Embryonic facial prominence (tissue), 1 donor: ENCODE results near the gene OR14K1.
"Not testable (repeated sequence)": the region's sequence is repeated elsewhere in the genome, so short reads cannot be mapped to it uniquely, and the experiment has no call there.

Source experiments
- DNase-seq: peaks from one replicate; pipeline ENCODE4 v3.0.0-alpha.2; 2016; ENCODE audit errors: extremely low spot score

OR14K1 gene

GRCh38 chr1:247738315-247738714, at the start of gene OR14K1:
Gene OR14K1 (plus strand): TSS chr1:247738615. CDS start chr1:247738615, 0 bp downstream.
- no peak for DNase-seq

DNA sequence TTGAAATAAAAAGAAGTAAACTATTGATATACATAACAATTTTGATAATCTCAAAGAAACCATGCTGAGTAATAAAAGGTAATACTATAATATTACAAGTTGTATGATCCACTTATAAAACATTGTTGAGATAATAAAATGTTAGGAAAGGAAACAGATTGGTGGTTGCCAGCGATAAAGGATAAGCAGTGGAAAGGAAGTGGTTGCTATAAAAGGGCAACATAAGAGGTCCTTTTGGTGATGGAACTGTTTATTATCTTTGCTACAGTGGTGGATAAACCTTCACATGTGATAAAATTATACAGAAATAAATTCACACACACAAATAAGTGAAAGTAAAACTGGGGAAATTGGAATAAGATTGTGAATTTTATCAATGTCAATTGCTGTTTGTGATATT, 37.1 kb upstream of the OR14K1 start:
- no peak for DNase-seq

- DNase-seq, result not testable (repeated sequence)
These were observed 27.7 kb upstream of the OR14K1 start for GRCh38 chr1:247710681-247711080.

- DNase-seq, result no peak
These were observed 24.7 kb upstream of the OR14K1 start for GRCh38 chr1:247713753-247714152.

GRCh38 chr1:247716546-247716945, 21.9 kb upstream of the OR14K1 start, which contains the start of gene OR6F1:
Gene OR6F1 (minus strand): TSS chr1:247716646. CDS start chr1:247712755, 3,891 bp downstream.
- no peak for DNase-seq

DNA sequence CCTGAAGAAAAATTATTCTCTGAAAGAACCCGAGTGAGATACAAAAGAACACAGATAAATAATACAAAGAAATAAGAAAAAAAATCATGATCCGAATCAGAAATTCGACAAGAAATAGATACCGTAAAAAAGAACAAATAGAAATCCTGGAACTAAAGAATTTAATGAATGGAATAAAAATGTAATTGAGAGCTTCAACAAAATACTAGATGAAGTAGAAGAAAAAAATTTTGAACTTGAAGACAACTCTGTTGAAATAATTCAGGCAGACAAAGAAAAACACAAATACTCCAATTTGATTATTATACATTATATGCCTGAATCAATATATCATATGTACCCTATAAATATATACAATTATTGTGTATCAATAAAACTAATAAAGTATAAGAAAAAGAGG, 17.2 kb upstream of the OR14K1 start:
- no peak for DNase-seq

- no peak for DNase-seq
These were observed 2.3 kb downstream of the OR14K1 start for GRCh38 chr1:247740721-247741120.

DNA sequence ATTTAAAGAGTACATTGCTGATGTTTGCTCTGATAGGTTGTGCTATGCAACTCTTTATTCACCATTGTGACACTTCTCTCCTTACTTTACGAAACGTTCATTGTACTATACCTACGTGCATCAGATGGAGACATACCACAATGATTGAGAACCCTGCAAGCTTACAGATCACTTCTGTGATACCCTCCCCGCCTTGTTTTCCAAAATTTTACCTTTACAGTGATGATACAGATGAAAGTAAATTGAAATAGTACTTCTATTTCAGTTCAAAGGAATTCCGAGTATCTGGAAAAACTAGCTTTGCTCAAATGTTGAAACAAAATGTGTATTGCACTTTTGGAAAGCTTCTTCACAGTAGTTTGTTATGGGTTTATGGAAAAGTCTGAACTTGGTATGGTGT, 3.3 kb downstream of the OR14K1 start:
- DNase-seq, result no peak

DNA sequence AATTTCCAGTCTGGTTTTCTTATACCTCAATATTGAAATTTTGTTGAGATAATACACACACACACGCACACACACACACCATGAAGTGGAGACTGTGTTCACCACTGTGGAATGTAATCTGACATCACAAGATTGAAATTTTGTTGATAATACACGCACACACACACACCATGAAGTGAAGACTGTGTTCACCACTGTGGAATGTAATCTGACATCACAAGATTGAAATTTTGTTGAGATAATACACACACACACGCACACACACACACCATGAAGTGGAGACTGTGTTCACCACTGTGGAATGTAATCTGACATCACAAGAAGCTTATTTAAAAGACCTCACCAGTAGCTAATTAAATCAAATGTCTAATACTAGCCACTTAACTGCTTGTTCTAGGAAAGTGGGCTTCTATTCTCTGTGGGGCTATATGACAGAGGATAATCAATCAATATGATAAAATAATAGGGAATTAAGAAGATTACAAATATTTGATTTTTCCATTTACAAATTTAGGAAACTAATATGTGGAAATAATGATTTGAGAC, 3.9 kb downstream of the OR14K1 start:
- not testable (repeated sequence) for DNase-seq

GRCh38 chr1:247746391-247746935, 8.0 kb downstream of the OR14K1 start:
- DNase-seq, result no peak

DNA sequence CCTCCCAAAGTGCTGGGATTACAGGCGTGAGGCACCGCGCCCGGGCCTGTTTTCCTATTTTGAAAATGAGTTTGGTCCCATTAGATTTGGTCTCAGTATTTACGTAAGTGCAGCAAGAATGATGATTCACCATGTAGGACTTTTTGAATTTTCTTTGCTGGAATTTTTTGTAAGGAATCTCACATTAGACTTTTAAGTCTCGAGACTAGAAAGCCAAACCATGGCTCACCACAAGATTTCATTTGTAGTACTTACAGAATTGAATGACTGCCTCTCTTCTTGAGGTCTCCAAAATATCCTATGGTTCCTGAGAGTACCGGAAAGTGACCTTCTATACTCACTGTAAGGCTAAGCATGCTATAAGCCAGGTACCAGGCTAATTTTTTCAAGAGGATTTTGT, 9.2 kb downstream of the OR14K1 start:
- DNase-seq, result no peak

- no peak for DNase-seq
These were observed 9.6 kb downstream of the OR14K1 start, which contains the start of gene OR14A2 for GRCh38 chr1:247748041-247748440. Gene OR14A2 (minus strand): TSS chr1:247748141.

DNA sequence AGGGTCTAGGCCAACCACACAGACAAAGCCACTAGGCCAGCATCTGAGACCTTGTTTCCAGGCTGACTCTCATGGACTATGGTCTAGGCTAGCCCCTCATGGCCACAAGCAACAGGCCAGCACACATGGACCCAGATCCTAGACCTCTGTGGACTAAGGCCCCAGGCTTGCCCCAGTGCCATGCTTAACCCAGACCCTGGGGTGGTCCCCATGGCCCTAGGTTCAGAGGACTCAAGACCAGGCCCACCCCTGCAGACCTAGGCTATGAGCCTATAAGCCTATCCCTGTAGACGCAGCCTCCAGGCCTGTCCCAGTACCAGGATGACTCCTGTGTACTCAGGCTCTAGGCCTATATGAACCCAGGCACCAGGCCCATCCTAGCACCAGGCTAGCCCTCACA, 11.5 kb downstream of the OR14K1 start:
- no peak for DNase-seq

- DNase-seq, result not testable (repeated sequence)
These were observed 15.9 kb downstream of the OR14K1 start for GRCh38 chr1:247754311-247754710.

- no peak for DNase-seq
These were observed 22.0 kb downstream of the OR14K1 start, which contains the start of gene OR1C1 for GRCh38 chr1:247760456-247760855. Gene OR1C1 (minus strand): TSS chr1:247760556. CDS start chr1:247758406, 2,150 bp downstream.

DNA sequence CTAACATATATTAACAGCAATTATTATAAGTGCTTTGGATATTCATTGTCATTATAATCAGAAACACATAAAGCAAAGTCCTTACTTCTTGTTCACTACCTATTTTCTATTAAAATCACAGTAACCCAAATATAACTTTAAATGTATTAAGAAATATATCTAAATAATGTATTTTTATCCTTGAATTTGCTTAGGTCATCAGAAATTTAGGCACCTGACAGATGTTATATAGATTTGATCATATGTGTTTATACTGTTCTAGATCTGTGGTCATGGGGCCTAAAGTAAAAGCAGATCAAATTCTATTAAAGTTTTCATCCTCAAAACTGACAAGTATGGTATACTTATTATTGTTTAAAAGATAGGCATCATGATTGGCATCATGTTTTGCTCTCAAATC, 31.2 kb downstream of the OR14K1 start:
- no peak for DNase-seq
